ENCODE measurements around the gene RFX1. TPM values are rescaled to one million over a fixed set of nuclear protein-coding genes. Genes with fewer than 3 reads are reported as not detected.
"Not testable (repeated sequence)": the region's sequence is repeated elsewhere in the genome, so short reads cannot be mapped to it uniquely, and the experiment has no call there.

The RFX1 gene
- total and polyA plus RNA-seq, 2 of the 13 experiments (the other 11 are each of a cell fraction or from before 2014, with no cell fraction given): 1.1 to 1.3 TPM

DNA sequence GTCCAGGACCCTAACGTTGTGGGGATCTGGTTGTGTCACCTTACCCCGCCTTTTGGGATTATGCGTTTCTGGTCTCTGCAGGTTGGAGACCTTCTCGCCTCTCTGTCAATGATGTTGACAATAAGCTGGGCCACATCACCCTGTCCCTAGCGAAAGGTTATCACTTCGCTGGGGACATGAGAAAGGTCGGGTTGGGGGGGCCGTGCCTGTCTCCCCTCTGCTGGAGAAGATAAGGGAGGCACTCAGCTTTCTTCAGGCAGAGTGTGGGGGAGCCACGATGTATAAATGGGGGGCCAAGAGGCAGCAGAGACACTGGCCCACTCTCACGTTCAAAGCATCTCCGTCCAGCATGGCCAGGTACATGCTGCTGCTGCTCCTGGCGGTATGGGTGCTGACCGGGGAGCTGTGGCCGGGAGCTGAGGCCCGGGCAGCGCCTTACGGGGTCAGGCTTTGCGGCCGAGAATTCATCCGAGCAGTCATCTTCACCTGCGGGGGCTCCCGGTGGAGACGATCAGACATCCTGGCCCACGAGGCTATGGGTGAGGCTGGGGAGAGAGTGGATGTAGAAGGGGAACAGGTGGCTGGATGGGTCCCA lies 21.8 kb upstream of the RFX1 start, which contains the start of gene RLN3 (continued):
- TF ChIP-seq SMARCE1 (IDR thresholded peaks at IDR 0.05; ENCODE audit: borderline replicate concordance): no peak
- TF ChIP-seq SATB2 (CRISPR knock-in tag; IDR thresholded peaks at IDR 0.05): no peak
- no peak for TF ChIP-seq IRX3 (CRISPR knock-in tag; IDR thresholded peaks at IDR 0.05; ENCODE audit: borderline replicate concordance, low read depth)

DNA sequence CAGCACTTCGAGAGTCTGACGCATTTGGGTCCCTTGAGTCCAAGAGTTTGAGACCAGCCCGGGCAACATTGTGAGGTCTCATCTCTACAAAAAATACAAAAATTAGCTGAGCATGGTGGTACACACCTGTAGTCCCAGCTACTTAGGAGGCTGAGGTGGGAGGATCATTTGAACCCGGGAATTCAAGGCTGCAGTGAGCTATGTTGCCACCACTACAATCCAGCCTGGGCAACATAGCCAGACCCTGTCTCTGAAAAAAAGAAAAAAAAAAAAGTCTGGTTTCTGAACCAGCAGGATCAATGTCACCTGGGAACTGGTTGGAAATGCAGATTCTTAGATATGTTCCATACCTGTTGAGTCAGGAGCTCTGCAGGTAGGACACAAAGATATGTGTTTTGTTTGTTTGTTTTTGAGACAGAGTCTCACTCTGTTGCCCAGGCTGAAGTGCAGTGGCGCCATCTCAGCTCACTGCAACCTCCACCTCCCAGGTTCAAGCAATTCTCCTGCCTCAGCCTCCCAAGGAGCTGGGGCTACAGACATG lies 20.6 kb upstream of the RFX1 start:
- H3K4me2 ChIP-seq (ENCODE audit: low read depth, low read length); H3K9me3 ChIP-seq (ENCODE audit: low read length); H3K79me2 ChIP-seq (ENCODE audit: insufficient read depth, low read length); H3K36me3 ChIP-seq (replicated peaks in 1 of 2; ENCODE audit: control insufficient read depth in 1 of 2, insufficient read depth in 2 of 2, low read length in 2 of 2); CTCF ChIA-PET (ENCODE audit: low intra/inter-chr PET ratio, low total read pairs); H3K9ac ChIP-seq (ENCODE audit: insufficient read depth, low read depth, low read length); in situ Hi-C loops (cut with HindIII; ENCODE audit: extremely low pct_ligation_motif_present, low pct_unique_long_range_greater_than_20kb); H3K4me3 ChIP-seq (replicated peaks in 1 of 3; ENCODE audit: insufficient read depth in 1 of 3, low read depth in 2 of 3, low read length in 3 of 3); ATAC-seq; BruUV-seq (replicated peaks); H2AFZ ChIP-seq (ENCODE audit: low read length); POLR2A ChIA-PET; H4K20me1 ChIP-seq (ENCODE audit: insufficient read depth, low read length); H3K27ac ChIP-seq (ENCODE audit: extremely low read length, insufficient read depth, low read length); DNase-seq (ENCODE audit: low spot score); FAIRE-seq; intact Hi-C loops (cut with micrococcal nuclease; ENCODE audit: unreplicated experiment): not testable (repeated sequence)
- WGBS (ENCODE audit: low lambda C conversion rate): 61% methylated on average over 5 of the region's 5 CpGs
- H3K27me3 ChIP-seq (ENCODE audit: control insufficient read depth in 1 of 2, insufficient read depth in 2 of 2, low read length in 2 of 2): peaks cover 0 to 19% of the 10 kb centered on the region in 2 experiments; a peak in 4 of 5 replicates
- H3K4me1 ChIP-seq (ENCODE audit: insufficient read depth, low read length): peaks cover 52% of the 10 kb centered on the region
- peak; percentile 54; the same call in 1 of the 2 replicates for TF ChIP-seq ZNF121 (CRISPR knock-in tag; IDR thresholded peaks at IDR 0.05)
